A549 treated with Hydrocortisone at 1 μM for 4 hours (cell line): ENCODE data around the gene KCNMB1. TPM values are rescaled to one million over a fixed set of nuclear protein-coding genes. Genes with fewer than 3 reads are reported as not detected.

ENCODE experiments used
- total RNA-seq: library from RNA; stranded (reverse); fragments of 200-300 nt; extraction: Qiagen RNA extraction; gene quantifications from 5 replicates; pipeline ENCODE4 v1.2.3, GENCODE V29; 2022

KCNMB1 gene, protein sequence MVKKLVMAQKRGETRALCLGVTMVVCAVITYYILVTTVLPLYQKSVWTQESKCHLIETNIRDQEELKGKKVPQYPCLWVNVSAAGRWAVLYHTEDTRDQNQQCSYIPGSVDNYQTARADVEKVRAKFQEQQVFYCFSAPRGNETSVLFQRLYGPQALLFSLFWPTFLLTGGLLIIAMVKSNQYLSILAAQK
- total RNA-seq: 0.01 TPM in 1 of 5 replicates, not detected in the others

GRCh38 chr5:170388818-170389549, at the start of gene KCNMB1:
TSS of gene KCNMB1 (minus strand) at chr5:170389367. CDS start at chr5:170385447, 3,920 bp downstream.

Other genes with a start within 250 kb of the KCNMB1 start
- gene C5orf58, start 156.4 kb downstream of the KCNMB1 start, total RNA-seq: not detected in 5 replicates
- gene LCP2, start 91.6 kb downstream of the KCNMB1 start, total RNA-seq: 0.05 to 0.06 TPM in 2 of 5 replicates, not detected in the others
- not detected in 5 replicates for gene KCNIP1, start 114.7 kb upstream of the KCNMB1 start, total RNA-seq